OCI-LY1 (cell line): ENCODE measurements around the gene SLC17A7.

Source experiments
- H2AFZ ChIP-seq: fragments of 200-600 bp; sonication (generic), shearing (Covaris generic); 2 replicates; pipeline ENCODE4 v1.6.0; 2014; ENCODE audit warnings: antibody characterized with exemption, mild to moderate bottlenecking, low read length
- H3F3A ChIP-seq: fragments of 200-600 bp; sonication (generic), shearing (Covaris generic); 2 replicates; pipeline ENCODE4 v1.6.0; 2014; ENCODE audit warnings: mild to moderate bottlenecking, antibody characterized with exemption, low read length, moderate library complexity; ENCODE audit not compliant: insufficient read depth
- H3K27ac ChIP-seq: fragments of 200-600 bp; sonication (generic); 2 replicates; pipeline ENCODE4 v1.5.1; 2014; ENCODE audit warnings: low read length, mixed run types, mild to moderate bottlenecking, low read depth; ENCODE audit not compliant: poor library complexity, severe bottlenecking
- H3K27me3 ChIP-seq: fragments of 200-600 bp; sonication (generic); 2 replicates; pipeline ENCODE4 v1.6.0; 2014; ENCODE audit warnings: antibody characterized with exemption, mild to moderate bottlenecking, low read length, moderate library complexity; ENCODE audit not compliant: insufficient read depth
- H3K36me3 ChIP-seq: fragments of 200-600 bp; sonication (generic); 2 replicates; pipeline ENCODE4 v1.6.1; 2014; ENCODE audit warnings: mild to moderate bottlenecking, antibody characterized with exemption, low read length, moderate library complexity, mixed read lengths; ENCODE audit not compliant: insufficient read depth
- H3K4me1 ChIP-seq: fragments of 200-600 bp; sonication (generic); 2 replicates; pipeline ENCODE4 v1.5.1; 2014; ENCODE audit warnings: mild to moderate bottlenecking, low read length, moderate library complexity; ENCODE audit not compliant: insufficient read depth, severe bottlenecking
- H3K4me2 ChIP-seq: fragments of 200-600 bp; sonication (generic), shearing (Covaris generic); 2 replicates; pipeline ENCODE4 v1.6.1; 2014; ENCODE audit warnings: low read length
- H3K4me3 ChIP-seq: fragments of 200-600 bp; sonication (generic); 2 replicates; pipeline ENCODE4 v1.5.1; 2014; ENCODE audit warnings: low read length, low read depth, mild to moderate bottlenecking, mixed read lengths; ENCODE audit not compliant: poor library complexity, severe bottlenecking
- H3K79me2 ChIP-seq: fragments of 200-600 bp; shearing (Covaris generic); 2 replicates; pipeline ENCODE4 v1.6.1; 2016; ENCODE audit warnings: mixed run types, low read length, mixed read lengths; ENCODE audit not compliant: insufficient read depth
- H3K9ac ChIP-seq: fragments of 200-600 bp; sonication (generic), shearing (Covaris generic); 2 replicates; pipeline ENCODE4 v1.6.1; 2014; ENCODE audit warnings: mild to moderate bottlenecking, low read length, mixed read lengths
- H3K9me2 ChIP-seq: fragments of 200-600 bp; sonication (generic), shearing (Covaris generic); 2 replicates; pipeline ENCODE4 v1.6.1; 2014; ENCODE audit warnings: low read depth, mild to moderate bottlenecking, low read length, mixed read lengths
- H3K9me3 ChIP-seq: fragments of 200-600 bp; shearing (Covaris generic); 2 replicates; pipeline ENCODE4 v1.6.1; 2014; ENCODE audit warnings: low read length, mixed read lengths
- H4K20me1 ChIP-seq: fragments of 200-600 bp; sonication (generic), shearing (Covaris generic); 2 replicates; pipeline ENCODE4 v1.6.0; 2016; ENCODE audit warnings: mild to moderate bottlenecking, low read length; ENCODE audit not compliant: insufficient read depth
- CTCF ChIP-seq: fragments of 200-600 bp; sonication (generic), shearing (Covaris generic); IDR thresholded peaks from 2 replicates; pipeline ENCODE4 v1.5.1; 2017; ENCODE audit warnings: mild to moderate bottlenecking, antibody characterized with exemption, low read length, moderate library complexity, mixed read lengths
- EZH2 ChIP-seq: fragments of 200-600 bp; sonication (generic), shearing (Covaris generic); IDR thresholded peaks from 2 replicates; pipeline ENCODE4 v1.8.0; 2017; ENCODE audit warnings: borderline replicate concordance, mixed run types, mild to moderate bottlenecking, antibody characterized with exemption, low read length, moderate library complexity, mixed read lengths

The SLC17A7 gene

GRCh38 chr19:49390131-49390928, 51.0 kb downstream of the SLC17A7 start:
- Histone ChIP-seq H3K27ac (peak overlapping the region; percentile 96), H3K79me2 (no peaks in the 10 kb centered on the region), H3K36me3 (no peaks in the 10 kb centered on the region), H2AFZ (no peak overlapping the region), H3K9ac (peak overlapping the region; percentile 55), H3K4me2 (peak overlapping the region; percentile 74), H3K9me2 (no peaks in the 10 kb centered on the region), H3F3A (peaks cover 3% of the 10 kb centered on the region), H3K4me1 (peaks cover 51% of the 10 kb centered on the region), H3K27me3 (no peaks in the 10 kb centered on the region), H3K4me3 (peak overlapping the region; percentile 39), H3K9me3 (no peaks in the 10 kb centered on the region), H4K20me1 (no peaks in the 10 kb centered on the region)
- no peak for TF ChIP-seq CTCF
- TF ChIP-seq EZH2: no peak

- peaks cover 3% of the 10 kb centered on the region for H3F3A ChIP-seq
- no peaks in the 10 kb centered on the region for H3K9me3 ChIP-seq
- H3K4me1 ChIP-seq: peaks cover 51% of the 10 kb centered on the region
- no peaks in the 10 kb centered on the region for H3K27me3 ChIP-seq
- H3K36me3 ChIP-seq: no peaks in the 10 kb centered on the region
- no peaks in the 10 kb centered on the region for H4K20me1 ChIP-seq
- H3K4me3 ChIP-seq: no peak overlapping the region
- H3K27ac ChIP-seq: peak overlapping the region; percentile 96
- no peak overlapping the region for H3K4me2 ChIP-seq
- no peak overlapping the region for H2AFZ ChIP-seq
- H3K9me2 ChIP-seq: no peaks in the 10 kb centered on the region
- H3K9ac ChIP-seq: no peak overlapping the region
- no peaks in the 10 kb centered on the region for H3K79me2 ChIP-seq
- no peak for TF ChIP-seq CTCF
- TF ChIP-seq EZH2: no peak
Observed at GRCh38 chr19:49389406-49389805, 51.9 kb downstream of the SLC17A7 start.

GRCh38 chr19:49387936-49388372, 53.4 kb downstream of the SLC17A7 start, which contains the start of gene KASH5:
Gene KASH5 (plus strand): TSS chr19:49388249. CDS start chr19:49390884, 2,635 bp downstream.
- Histone ChIP-seq H3K27ac (peak within 1 kb of the TSS; percentile 96), H3K9me2 (no peaks in the 10 kb centered on the region), H3K4me3 (peak within 1 kb of the TSS; percentile 49), H4K20me1 (no peaks in the 10 kb centered on the region), H3K27me3 (no peaks in the 10 kb centered on the region), H3F3A (peaks cover 3% of the 10 kb centered on the region), H3K4me2 (peak within 1 kb of the TSS; percentile 63), H3K79me2 (no peaks in the 10 kb centered on the region), H3K9me3 (peaks cover under 1% of the 10 kb centered on the region; the same call in 1 of the 2 replicates), H3K4me1 (peaks cover 51% of the 10 kb centered on the region), H2AFZ (no peak within 1 kb of the TSS), H3K9ac (peak within 1 kb of the TSS; percentile 51; the same call in 1 of the 2 replicates), H3K36me3 (no peaks in the 10 kb centered on the region)
- TF ChIP-seq CTCF: no peak
- no peak for TF ChIP-seq EZH2
